ENCODE data around the gene KANK2. TPM values are rescaled to one million over a fixed set of nuclear protein-coding genes. Genes with fewer than 3 reads are reported as not detected.

KANK2 gene
- total and polyA plus RNA-seq, 10 of the 15 experiments (the other 5 are each of a cell fraction or from before 2014, with no cell fraction given), result 4.9 to 33.0 (median 21.0) TPM

GRCh38 chr19:11225172-11225571 lies 27.8 kb upstream of the KANK2 start:
- Histone ChIP-seq H3K36me3 (ENCODE audit: control insufficient read depth in 2 of 2, insufficient read depth in 2 of 2, low read length in 1 of 2) (no peaks in the 10 kb centered on the region), H2AFZ (ENCODE audit: control insufficient read depth, low read depth, low read length) (no peak overlapping the region), H3K27ac (ENCODE audit: control insufficient read depth, insufficient read depth) (no peak overlapping the region), H4K20me1 (ENCODE audit: control insufficient read depth, insufficient read depth) (no peaks in the 10 kb centered on the region), H3K4me2 (ENCODE audit: control insufficient read depth, insufficient read depth) (no peak overlapping the region), H3K4me1 (ENCODE audit: control insufficient read depth, insufficient read depth, low read length) (no peaks in the 10 kb centered on the region; the same call in 1 of the 2 replicates), H3K9ac (ENCODE audit: control insufficient read depth, insufficient read depth, low read length) (no peak overlapping the region), H3K9me3 (replicated peaks; ENCODE audit: control insufficient read depth, insufficient read depth, low read length) (no peaks in the 10 kb centered on the region; the same call in 2 of the 3 replicates), H3K4me3 (no peak overlapping the region), H3K27me3 (replicated peaks in 1 of 2; ENCODE audit: control insufficient read depth in 2 of 2, insufficient read depth in 2 of 2, low read length in 1 of 2) (no peaks in the 10 kb centered on the region), H3K79me2 (ENCODE audit: control insufficient read depth, insufficient read depth, low read length) (no peaks in the 10 kb centered on the region)
- ATAC-seq (no peak), FAIRE-seq (no peak), DNase-seq (ENCODE audit: low read depth, low spot score) (no peak)
- ChIA-PET RAD21 (ENCODE audit: unreplicated experiment) (no interaction called here), SMC1A (ENCODE audit: uncharacterized antibody, unreplicated experiment) (interaction anchor here (0.7 kb wide), 1 partner anchor 414 kb away, joined by 3 read pairs; no protein-coding TSS in a partner anchor), POLR2A (interaction anchor here (0.6 kb wide), 1 partner anchor 202 kb away, joined by 4 read pairs; no protein-coding TSS in a partner anchor), CTCF (interaction anchor here (0.6 to 0.7 kb wide), 2 partner anchors 69 to 156 kb away, joined by 3 read pairs; no protein-coding TSS in a partner anchor)
- in situ Hi-C loops (cut with MboI), result no loop called here
- intact Hi-C loops (cut with micrococcal nuclease; ENCODE audit: unreplicated experiment), result no loop called here
- BruUV-seq (replicated peaks), result no TSS peak
- 95% methylated on average over 5 of the region's 5 CpGs for WGBS (ENCODE audit: insufficient coverage, insufficient replicate concordance, low lambda C conversion rate, missing lambda C conversion rate)
- TF ChIP-seq CBX3 (IDR thresholded peaks at IDR 0.05; ENCODE audit: borderline replicate concordance, low read depth) (no peak), MTA2 (IDR thresholded peaks at IDR 0.05; ENCODE audit: low read depth) (no peak), MYB (IDR thresholded peaks at IDR 0.05; ENCODE audit: borderline replicate concordance, low read depth, low read length) (no peak), RUNX3 (IDR thresholded peaks at IDR 0.05; ENCODE audit: low read length) (no peak), RCOR1 (conservative IDR thresholded peaks at IDR 0.05; ENCODE audit: low read depth, low read length) (no peak), E2F8 (IDR thresholded peaks at IDR 0.05; ENCODE audit: low read depth, partially characterized antibody) (no peak), SUPT20H (IDR thresholded peaks at IDR 0.05; ENCODE audit: borderline replicate concordance, control insufficient read depth, low read depth, low read length) (no peak), IKZF1 (conservative IDR thresholded peaks at IDR 0.05) (no peak), EZH2 (IDR thresholded peaks at IDR 0.05; ENCODE audit: borderline replicate concordance, control insufficient read depth, low read depth, low read length) (no peak), PML (IDR thresholded peaks at IDR 0.05; ENCODE audit: low read length) (no peak), IRF4 (IDR thresholded peaks at IDR 0.05; ENCODE audit: low read depth, low read length) (no peak), REST (IDR thresholded peaks at IDR 0.05; ENCODE audit: low read depth, low read length) (no peak), ETV6 (conservative IDR thresholded peaks at IDR 0.05 in 1 of 2, IDR thresholded peaks at IDR 0.05 in 1 of 2; ENCODE audit: borderline replicate concordance in 1 of 2, low read depth in 1 of 2) (no peak), CTCF (IDR thresholded peaks at IDR 0.05 in 2 of 3, conservative IDR thresholded peaks at IDR 0.05 in 1 of 3; ENCODE audit: control insufficient read depth in 2 of 3, extremely low read depth in 1 of 3, insufficient read depth in 1 of 3, low read depth in 3 of 3, low read length in 3 of 3) (no peak), KLF5 (IDR thresholded peaks at IDR 0.05; ENCODE audit: partially characterized antibody) (no peak), RAD51 (IDR thresholded peaks at IDR 0.05) (no peak), FOS (IDR thresholded peaks at IDR 0.05; ENCODE audit: borderline replicate concordance, extremely low read depth, insufficient read length) (no peak)

All from GM12878 (cell line).